Activated CD8-positive, alpha-beta memory T cell treated with anti-CD3 and anti-CD28 coated beads, Interleukin-2, amount 50 U/mL, for 4 hours (primary cell): ENCODE data around the gene TMEM184B.

ENCODE experiments used
- DNase-seq: peaks from one replicate; pipeline ENCODE4 v3.0.0-alpha.2; 2020

TMEM184B gene

DNA sequence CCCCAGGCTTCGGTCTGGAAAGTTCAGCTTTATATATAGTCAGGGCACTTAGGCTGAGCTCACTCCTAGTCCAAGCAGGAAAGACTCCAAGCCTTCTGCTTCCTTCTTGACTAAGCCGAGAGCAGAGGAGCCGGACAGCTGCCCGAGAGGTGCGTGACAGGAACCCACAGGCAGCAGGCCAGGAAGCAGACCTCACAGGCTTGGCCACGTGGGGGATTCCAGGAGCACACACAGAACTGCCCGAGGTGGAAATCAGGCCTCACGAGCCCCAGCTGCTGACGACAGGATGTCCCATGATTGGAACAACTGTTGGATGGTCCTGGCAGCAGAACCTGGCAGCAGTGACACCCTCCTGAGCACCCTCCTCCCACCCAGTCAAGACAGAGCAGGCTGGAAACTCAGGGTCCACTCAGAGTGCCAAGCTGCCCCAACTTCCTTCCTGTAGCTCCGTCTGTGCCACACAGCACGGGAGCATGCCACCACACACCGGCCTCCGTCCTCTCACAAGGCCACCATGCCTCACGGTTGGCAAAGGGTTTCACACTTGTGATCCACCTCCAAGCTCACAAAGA is 96.6 kb downstream of the TMEM184B start:
- peak; percentile 41 for DNase-seq

GRCh38 chr22:38175206-38176118 is 97.3 kb downstream of the TMEM184B start:
- DNase-seq, result no peak

DNA sequence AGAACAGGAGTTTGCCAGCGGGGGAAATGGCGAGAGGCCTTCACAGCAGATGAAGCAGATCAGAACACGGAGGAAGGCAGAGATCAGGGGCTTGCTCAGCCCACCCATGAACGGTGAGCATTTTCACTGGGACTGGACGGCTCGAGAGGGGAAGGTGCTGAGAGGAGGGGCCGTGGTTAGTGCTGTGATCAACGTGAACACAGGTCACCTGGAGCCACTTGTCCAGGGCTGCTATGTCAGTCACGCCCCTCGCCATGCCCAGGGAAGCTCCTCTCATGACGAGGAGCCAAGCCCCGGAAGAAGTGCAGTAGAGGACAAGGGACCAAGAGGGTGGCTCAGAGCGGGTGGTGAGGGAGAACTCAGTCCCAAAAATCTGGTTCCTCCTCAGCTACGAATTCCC is 98.2 kb downstream of the TMEM184B start:
- DNase-seq, result no peak

GRCh38 chr22:38173641-38173906 is 99.2 kb downstream of the TMEM184B start:
- DNase-seq, result no peak

GRCh38 chr22:38172832-38173640 is 99.8 kb downstream of the TMEM184B start:
- peak; percentile 54 for DNase-seq

DNA sequence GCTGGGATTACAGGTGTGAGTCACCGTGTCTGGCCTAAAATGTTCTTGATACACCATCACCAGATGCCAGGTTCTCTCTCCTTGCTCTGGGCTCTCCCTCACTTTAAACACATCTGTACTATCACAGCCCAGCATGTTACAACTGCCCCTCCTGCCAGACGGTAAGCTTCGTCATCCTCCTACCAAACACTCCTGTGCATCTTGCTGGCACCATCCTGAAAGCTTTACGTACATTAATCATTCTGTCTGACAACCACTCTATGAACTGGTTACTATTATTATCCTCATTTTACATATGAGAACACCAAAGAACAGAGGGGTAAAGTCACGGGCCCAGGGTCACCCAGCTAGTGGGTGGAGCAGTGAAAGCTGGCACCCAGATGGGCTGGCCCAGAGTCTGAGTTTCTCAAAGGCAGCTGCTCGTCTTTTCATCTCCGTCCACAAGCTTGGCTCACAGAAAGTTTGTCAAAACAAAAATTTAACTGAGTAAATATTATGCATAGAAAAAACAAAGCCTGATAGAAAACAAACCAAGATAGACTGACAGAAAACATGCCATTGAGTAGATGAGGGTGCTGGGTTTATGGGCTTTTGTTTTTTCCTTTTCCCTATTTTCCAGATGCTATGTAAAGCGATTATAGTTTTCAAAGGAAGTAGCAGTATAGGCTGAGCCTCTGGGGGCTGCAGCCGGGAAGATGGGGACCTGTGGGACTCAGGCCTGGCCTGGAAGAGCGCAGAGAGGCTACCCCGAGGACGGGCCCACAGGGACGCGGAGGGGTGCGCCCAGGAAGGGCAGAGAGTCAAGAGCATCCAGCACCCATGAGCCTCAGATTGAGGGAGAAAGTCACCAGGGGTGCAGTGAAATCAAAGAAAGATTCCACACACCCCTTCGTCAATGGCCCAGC is 100.6 kb downstream of the TMEM184B start:
- no peak for DNase-seq

DNA sequence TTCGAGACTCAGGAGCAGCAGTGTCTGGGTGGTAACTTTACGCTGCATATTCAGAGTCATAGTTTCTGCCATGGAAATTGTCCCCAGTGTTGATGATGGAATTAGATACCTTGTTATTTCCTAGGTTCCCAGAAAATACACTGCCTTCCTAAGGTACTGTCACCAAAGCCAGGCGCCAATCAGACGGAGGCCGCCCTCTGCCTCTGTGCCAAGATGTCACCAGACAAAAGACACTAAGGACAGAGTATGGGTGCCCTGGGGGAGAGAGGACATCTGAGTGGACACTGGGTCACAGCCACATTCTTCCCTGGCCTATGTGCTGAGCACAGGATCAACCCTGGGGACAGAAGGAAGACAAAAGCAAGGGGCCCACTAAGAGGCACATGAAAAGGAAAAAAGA is 102.3 kb downstream of the TMEM184B start:
- no peak for DNase-seq
